GM18867 (cell line): ENCODE data around the gene CGNL1.

ENCODE experiments used
- ATAC-seq: cut with Tn5 transposase; IDR thresholded peaks from one replicate; pipeline ENCODE4 v1.9.1; 2021; ENCODE audit warnings: mild to moderate bottlenecking, moderate library complexity; ENCODE audit not compliant: unreplicated experiment

The CGNL1 gene

GRCh38 chr15:57592426-57592825, 216.1 kb downstream of the CGNL1 start:
- ATAC-seq, result no peak

GRCh38 chr15:57592836-57593420, 216.6 kb downstream of the CGNL1 start:
- no peak for ATAC-seq

GRCh38 chr15:57594479-57594878, 218.2 kb downstream of the CGNL1 start:
- ATAC-seq, result no peak

GRCh38 chr15:57595011-57595866, 218.9 kb downstream of the CGNL1 start:
- ATAC-seq, result no peak

- ATAC-seq, result no peak
Observed at GRCh38 chr15:57596301-57596855, 220.1 kb downstream of the CGNL1 start.

GRCh38 chr15:57596978-57597377, 220.7 kb downstream of the CGNL1 start:
- ATAC-seq, result no peak

- ATAC-seq, result no peak
Observed at GRCh38 chr15:57597431-57597830, 221.1 kb downstream of the CGNL1 start.

GRCh38 chr15:57598346-57598745, 222.0 kb downstream of the CGNL1 start:
- no peak for ATAC-seq

- no peak for ATAC-seq
Observed at GRCh38 chr15:57599296-57599810, 223.0 kb downstream of the CGNL1 start.

- no peak for ATAC-seq
Observed at GRCh38 chr15:57600197-57600596, 223.9 kb downstream of the CGNL1 start.
